ENCODE results near the gene SGPL1.

DNA sequence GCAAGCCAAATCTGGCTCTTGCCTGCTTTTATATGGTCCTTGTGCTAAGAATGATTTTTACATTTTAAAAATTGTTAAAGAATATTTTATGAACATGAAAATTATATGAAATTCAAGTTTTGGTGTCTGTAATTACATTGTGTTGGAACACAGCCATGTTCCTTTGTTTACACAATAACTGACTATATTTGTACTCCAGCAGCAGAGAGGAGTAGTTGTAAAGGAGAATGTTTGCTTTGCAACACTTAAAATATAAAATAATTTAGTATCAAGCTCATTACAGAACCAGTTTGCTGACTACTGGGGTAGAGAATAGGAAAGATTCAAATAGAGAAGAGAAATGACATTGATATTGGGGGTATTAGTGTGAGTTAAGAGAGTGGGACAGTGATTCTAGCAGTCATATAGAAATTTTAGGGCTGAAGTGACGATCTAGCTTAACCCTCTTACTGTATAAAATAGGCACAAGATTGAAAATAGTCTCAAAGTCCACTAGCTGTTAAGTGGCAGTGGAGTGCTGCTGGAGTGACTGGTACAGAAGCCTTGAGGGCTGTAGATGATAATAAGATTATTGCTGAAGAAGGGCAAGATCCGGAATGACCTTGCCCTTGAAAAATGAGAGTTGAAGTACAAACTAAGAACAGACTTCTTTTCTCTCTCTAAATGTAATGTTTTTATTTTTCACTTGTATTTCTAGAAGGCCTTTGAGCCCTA, 28.2 kb downstream of the SGPL1 start:
- TF ChIP-seq RAD21 (IDR thresholded peaks at IDR 0.05; ENCODE audit: low read depth) = no peak
- TF ChIP-seq, protein P1, sequence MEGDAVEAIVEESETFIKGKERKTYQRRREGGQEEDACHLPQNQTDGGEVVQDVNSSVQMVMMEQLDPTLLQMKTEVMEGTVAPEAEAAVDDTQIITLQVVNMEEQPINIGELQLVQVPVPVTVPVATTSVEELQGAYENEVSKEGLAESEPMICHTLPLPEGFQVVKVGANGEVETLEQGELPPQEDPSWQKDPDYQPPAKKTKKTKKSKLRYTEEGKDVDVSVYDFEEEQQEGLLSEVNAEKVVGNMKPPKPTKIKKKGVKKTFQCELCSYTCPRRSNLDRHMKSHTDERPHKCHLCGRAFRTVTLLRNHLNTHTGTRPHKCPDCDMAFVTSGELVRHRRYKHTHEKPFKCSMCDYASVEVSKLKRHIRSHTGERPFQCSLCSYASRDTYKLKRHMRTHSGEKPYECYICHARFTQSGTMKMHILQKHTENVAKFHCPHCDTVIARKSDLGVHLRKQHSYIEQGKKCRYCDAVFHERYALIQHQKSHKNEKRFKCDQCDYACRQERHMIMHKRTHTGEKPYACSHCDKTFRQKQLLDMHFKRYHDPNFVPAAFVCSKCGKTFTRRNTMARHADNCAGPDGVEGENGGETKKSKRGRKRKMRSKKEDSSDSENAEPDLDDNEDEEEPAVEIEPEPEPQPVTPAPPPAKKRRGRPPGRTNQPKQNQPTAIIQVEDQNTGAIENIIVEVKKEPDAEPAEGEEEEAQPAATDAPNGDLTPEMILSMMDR (IDR thresholded peaks at IDR 0.05 in 2 of 3, conservative IDR thresholded peaks at IDR 0.05 in 1 of 3; ENCODE audit: borderline replicate concordance in 1 of 3, insufficient read depth in 1 of 3, low read depth in 2 of 3, low read length in 2 of 3) = no peak
- TF ChIP-seq CBX3 (IDR thresholded peaks at IDR 0.05; ENCODE audit: low read depth) = no peak
- TF ChIP-seq POLR2AphosphoS5 (IDR thresholded peaks at IDR 0.05; ENCODE audit: low read depth, low read length) = no peak
- TF ChIP-seq POLR2A (IDR thresholded peaks at IDR 0.05; ENCODE audit: borderline replicate concordance, extremely low read depth, insufficient read depth, insufficient read length) = no peak
- TF ChIP-seq EZH2 (IDR thresholded peaks at IDR 0.05) = no peak
- no peak for TF ChIP-seq TCF7L2 (IDR thresholded peaks at IDR 0.05; ENCODE audit: borderline replicate concordance, extremely low read depth, insufficient read depth, insufficient read length)
- TF ChIP-seq JUND (IDR thresholded peaks at IDR 0.05) = no peak
- TF ChIP-seq, protein P2, sequence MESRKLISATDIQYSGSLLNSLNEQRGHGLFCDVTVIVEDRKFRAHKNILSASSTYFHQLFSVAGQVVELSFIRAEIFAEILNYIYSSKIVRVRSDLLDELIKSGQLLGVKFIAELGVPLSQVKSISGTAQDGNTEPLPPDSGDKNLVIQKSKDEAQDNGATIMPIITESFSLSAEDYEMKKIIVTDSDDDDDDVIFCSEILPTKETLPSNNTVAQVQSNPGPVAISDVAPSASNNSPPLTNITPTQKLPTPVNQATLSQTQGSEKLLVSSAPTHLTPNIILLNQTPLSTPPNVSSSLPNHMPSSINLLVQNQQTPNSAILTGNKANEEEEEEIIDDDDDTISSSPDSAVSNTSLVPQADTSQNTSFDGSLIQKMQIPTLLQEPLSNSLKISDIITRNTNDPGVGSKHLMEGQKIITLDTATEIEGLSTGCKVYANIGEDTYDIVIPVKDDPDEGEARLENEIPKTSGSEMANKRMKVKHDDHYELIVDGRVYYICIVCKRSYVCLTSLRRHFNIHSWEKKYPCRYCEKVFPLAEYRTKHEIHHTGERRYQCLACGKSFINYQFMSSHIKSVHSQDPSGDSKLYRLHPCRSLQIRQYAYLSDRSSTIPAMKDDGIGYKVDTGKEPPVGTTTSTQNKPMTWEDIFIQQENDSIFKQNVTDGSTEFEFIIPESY (IDR thresholded peaks at IDR 0.05; ENCODE audit: extremely low read depth, insufficient replicate concordance, low read length) = no peak

Measured in HCT116 (cell line).